Measurements from ENCODE around the gene URGCP.

URGCP gene, protein sequence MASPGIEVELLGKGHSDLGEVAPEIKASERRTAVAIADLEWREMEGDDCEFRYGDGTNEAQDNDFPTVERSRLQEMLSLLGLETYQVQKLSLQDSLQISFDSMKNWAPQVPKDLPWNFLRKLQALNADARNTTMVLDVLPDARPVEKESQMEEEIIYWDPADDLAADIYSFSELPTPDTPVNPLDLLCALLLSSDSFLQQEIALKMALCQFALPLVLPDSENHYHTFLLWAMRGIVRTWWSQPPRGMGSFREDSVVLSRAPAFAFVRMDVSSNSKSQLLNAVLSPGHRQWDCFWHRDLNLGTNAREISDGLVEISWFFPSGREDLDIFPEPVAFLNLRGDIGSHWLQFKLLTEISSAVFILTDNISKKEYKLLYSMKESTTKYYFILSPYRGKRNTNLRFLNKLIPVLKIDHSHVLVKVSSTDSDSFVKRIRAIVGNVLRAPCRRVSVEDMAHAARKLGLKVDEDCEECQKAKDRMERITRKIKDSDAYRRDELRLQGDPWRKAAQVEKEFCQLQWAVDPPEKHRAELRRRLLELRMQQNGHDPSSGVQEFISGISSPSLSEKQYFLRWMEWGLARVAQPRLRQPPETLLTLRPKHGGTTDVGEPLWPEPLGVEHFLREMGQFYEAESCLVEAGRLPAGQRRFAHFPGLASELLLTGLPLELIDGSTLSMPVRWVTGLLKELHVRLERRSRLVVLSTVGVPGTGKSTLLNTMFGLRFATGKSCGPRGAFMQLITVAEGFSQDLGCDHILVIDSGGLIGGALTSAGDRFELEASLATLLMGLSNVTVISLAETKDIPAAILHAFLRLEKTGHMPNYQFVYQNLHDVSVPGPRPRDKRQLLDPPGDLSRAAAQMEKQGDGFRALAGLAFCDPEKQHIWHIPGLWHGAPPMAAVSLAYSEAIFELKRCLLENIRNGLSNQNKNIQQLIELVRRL
- 38.6 to 57.8 (median 52.6) reads per million in 3 experiments for total RNA-seq

DNA sequence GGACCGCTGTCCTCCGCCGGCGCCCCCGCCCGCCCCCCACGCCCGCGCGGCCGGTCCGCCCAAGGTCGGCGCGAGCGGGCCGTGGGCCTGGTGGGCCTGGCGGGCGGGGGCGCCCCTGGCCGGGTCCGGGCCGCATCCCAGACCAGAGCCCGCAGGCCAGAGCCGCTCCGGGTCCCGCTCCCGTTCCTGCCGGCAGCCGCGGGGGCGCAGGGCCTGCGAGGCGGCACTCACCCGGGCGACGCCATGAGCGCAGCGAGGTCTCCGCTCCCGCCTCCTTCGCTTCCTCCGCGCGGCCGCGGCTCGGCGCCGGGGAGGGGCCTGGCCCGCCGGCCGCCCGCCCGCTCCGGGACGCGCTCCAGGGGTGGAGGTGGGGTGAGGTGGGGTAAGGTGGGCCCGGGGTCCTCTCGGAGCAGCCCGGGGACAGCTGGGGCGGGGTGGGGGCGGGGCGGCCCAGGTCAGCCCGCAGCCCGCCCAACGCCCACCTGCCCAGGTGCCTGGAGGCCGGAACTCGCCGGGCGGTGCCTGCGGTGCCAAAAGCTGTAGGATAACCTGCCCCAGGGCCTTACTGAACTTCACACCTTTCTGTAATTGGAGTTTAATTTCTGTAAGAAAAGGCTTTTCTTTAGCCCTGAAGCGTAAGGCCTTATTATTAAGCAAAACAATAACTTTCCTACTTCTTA is at the start of gene URGCP:
URGCP (minus strand) TSS at position 266 of the 680 bp plus-strand sequence; CDS start at position 245, 21 bp downstream.
- DNase-seq = peak; percentile 44

DNA sequence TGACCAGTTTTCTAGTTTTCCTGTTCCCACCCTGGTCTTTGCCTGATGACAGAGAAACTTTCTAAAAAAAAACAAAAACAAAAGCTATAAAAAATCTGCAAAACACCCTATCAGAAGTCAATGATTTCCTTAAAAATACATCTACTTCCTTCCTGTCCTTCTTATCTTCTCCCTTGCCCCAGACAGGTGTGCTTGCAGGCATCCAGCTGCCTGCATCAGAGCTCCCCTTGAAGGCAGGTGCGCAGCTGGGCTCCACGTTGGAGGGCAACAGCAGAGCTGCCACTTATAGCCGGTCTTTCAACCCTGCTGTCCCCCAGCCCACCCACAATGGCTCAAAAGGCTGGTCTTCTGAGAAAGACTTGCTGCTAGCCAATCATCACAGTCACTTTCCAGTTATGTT is 49.6 kb upstream of the URGCP start:
- no peak for DNase-seq

DNA sequence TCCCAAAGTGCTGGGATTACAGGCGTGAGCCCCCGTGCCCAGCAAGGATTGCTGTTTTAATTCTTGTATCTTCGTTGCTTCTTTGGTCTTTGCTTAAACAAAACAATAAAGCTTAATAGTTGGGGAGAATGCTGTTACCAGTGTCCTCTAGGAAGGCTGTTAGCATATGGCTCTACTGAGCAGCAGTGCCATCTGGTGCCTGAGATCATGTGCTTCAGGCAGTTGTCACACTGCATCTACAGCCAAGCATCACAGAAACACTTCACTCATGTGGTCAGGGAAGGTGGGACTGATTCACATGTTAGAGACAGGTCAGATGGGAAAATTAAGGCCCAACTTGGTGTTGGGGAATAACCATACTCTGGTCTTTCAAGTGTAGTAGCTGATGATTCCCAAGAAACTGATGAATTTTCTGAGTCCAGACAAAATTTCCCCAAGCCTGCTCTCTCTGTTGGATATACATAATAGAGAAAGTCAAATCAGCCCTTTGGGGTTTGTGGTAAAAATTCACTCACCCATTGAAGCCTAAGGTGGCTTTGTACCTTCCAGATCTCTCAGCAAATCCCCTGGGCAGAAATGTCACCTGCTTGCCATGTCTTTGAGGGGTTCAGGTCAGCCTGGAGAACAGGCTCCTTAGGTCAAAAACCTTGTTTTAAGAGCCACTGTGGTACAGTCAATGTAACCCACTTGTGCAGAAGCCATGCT is 48.3 kb upstream of the URGCP start:
- no peak for DNase-seq

DNA sequence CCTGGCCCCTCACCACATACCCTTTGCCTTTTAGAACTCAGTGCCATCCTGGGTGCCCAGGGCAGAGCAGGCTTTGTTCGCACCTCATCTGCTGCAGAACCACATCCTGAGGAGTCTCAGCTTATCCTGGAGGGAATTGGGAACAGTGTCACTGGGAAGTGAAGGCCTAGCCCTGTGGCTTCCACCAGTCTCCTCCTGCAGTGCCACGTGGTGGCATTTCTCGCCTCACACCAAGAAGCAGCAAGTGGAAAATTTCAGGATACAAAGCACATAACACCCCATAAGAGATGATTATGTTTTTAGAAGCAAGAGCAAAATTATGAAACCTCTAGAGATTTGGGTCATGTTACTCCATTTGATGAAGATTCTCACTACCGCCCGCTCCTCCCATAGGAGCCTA is 46.7 kb upstream of the URGCP start:
- DNase-seq = no peak

DNA sequence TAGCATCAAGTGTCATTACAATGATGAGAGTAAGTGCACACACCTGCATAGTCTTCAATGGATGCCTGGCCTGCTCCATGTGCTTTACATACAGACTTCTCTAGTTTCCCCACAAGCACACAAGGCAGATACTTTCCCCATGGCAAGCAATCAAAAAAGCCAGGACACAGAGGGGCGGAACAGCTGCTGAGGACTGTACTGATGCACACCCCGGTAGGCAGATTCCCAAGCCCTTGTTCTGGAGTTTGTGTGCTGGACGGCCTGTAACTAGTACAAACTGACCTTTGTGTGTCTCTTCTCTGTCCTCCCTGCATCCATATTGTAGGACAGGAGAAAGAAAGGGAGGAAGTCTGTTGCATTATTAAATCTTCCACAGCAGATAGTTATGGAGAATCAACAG is 45.6 kb upstream of the URGCP start:
- DNase-seq = no peak

DNA sequence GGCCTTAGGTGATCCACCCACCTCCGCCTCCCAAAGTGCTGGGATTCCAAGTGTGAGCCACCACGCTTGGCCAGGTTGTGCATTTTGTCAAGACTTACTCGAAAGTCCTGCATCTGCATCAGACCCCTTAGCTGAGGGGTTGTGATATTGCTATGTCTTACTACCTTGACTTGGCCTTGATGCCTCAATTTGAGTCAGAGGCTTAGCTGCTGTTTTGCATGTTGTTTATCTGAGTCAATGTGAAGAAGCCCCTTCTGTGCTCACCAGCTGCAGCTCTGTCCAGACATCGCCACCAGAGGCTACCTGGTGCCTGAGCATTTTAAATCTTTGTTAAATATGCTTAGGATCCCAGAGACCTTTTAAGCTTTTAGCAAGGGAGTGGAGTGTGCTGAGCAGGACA is 37.9 kb upstream of the URGCP start:
- no peak for DNase-seq

DNA sequence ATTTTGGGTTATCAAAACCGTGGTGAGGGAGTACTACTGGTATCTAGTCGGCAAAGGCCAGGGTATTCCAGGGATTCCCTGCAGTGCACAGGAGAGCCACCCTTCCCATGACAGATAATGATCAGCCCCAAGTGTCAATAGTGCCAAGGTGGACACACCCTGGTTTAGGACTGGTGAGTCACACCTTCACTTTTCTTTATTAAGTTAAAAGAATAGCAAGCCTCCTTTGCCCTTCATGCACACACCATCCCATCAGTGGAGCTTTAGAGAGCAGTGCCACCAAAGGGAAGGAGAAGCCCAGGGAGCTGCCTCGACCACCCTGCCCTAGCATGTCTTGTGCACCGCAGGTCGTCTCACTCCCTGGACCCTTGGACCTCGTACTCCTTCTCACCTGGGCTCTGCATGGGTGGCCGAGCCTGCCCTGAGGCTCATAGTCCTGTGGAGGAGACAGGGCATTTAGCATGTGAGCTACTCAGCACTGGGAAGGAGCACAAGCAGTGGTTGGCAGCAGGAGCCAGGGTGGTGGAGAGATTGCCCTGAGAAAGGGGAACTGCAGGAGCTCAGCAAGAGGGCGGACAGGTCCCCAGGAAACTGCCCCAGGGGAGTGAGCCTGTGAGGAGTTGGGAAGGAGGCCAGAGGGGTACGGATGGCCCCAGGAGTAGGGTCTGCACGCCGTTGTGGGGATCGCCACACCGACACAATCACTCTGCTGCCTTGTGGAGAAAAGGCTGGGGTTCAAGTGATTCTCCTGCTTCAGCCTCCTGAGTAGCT is 37.2 kb upstream of the URGCP start:
- DNase-seq = no peak

DNA sequence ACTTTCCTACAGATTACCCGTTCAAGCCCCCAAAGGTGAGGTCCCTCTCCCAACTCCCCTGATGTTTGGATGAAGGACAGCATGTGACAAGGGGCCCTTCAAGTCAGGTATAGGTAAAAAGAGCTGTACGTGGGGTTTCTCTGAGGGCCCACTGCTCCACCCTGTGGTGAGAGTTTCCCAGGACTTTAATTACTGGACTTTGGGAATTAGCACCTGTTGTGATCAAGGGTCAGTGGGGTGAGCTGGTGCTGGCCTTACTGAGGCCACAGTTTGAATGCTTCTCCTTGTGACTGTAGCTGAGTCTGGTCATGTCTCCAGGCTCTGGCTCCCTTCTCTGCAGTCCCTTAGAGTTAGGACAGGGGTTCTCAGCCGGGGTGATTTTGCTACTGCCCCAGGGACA is 36.6 kb upstream of the URGCP start:
- DNase-seq = no peak

DNA sequence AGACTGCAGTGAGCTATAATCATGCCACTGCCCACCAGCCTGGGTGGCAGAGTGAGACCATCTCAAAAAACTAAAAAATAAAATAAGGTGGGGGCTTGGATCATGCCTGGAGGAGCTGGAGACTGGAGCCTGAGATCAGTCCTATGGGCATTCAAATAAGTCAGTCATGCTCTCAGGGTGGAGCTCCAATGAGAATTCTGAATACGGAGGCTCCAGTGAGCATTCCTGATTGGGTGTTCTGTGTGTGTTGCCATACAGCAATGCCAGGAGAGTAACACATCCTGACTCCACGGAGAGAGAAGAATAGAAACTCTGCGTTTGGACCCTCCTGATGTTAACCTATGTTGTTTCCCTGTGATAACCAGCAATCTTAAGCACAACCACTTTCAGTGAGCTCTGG is 35.9 kb upstream of the URGCP start:
- no peak for DNase-seq

DNA sequence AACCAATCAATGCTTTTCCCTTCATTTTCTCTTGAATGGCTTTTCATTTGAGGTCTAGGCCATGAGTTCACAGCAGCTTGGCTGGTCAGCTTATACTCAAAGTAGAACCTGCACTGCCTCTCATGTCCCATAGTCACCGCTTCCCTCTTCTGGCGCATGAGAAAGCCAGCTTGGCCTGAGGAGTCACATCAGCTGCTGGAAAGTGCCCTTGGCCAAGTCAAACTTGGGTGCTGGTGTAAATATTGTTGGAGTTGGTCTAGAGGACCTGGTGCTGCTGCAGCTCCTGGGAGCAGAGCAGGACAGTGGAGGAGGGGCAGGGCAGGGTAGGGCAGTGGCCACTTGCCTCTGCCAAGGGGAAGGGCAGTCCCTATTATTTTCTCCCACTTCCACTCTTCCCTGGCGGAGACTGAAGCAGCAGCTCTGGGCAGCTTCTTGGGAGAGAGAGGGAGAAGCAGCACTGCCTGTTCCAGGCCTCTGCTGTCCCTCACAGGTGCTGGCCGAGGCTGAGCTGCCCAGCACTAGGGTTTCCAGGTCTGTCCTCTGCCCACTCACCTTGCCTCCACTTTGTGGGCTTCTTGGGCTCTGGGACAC is 32.6 kb upstream of the URGCP start:
- no peak for DNase-seq

DNA sequence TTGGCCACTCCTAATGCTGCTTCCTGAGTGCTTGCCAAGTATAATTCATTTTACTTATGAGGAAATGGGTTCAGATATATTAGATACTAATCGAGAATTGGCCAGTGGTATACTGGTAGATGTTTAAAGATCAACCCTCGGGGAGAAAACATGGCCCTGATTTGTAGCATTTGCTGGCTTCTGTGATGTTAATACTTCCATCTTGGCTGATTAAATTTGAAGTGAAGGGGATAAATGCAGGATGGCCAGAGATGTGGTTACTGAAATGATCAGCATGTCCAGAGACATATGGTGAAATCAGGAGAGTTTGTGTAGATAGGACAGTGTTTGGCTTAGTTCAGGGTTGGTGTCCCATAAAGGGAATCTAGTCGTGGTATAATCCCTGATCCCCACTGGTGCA is 31.0 kb upstream of the URGCP start:
- no peak for DNase-seq

DNA sequence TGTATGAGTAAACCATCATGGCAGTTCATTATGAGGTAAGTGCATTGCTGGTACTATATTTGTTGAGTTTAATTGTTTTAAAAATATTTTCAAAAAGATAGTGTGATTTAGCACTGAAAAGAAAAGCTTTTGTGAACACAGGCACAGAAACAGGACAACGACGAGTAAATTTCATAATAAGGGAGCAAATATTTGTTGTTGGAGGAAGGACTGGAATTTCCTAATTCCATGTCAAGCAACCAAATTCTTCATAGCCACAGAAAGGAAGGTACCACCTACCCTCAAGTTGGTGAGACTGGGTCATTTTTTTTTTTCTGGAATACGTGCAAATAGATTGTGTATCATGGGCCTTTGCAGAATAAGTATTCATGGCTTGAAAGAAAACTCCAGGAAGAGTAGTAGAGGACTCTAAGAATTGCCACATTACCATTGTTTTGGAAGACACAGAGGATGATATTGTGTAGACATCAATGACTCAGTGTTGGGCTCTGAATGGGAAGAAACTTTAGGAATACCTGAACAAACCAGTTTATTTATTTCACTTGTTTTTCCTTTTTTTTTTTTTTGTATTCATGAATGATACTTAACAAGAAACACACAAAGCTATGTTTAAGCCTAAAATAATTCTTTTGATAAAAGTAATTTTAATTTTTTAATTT is 27.6 kb upstream of the URGCP start:
- DNase-seq = no peak

DNA sequence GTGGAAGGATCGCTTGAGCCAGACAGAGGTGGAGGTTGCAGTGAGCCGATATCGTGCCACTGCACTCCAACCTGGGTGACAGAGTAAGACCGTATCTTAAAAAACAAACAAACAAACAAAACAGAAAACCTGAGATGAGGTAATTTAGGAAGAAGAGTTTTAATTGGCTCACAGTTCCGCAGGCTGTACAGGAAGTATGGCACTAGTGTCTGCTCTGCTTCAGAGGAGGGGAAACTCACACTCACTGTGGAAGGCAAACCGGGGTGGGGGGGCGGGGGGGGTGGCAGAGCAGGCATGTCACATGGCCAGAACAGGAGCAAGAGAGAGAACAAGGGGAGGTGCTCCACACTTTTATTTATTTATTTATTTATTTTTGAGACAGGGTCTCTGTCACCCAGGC is 24.9 kb upstream of the URGCP start:
- no peak for DNase-seq

DNA sequence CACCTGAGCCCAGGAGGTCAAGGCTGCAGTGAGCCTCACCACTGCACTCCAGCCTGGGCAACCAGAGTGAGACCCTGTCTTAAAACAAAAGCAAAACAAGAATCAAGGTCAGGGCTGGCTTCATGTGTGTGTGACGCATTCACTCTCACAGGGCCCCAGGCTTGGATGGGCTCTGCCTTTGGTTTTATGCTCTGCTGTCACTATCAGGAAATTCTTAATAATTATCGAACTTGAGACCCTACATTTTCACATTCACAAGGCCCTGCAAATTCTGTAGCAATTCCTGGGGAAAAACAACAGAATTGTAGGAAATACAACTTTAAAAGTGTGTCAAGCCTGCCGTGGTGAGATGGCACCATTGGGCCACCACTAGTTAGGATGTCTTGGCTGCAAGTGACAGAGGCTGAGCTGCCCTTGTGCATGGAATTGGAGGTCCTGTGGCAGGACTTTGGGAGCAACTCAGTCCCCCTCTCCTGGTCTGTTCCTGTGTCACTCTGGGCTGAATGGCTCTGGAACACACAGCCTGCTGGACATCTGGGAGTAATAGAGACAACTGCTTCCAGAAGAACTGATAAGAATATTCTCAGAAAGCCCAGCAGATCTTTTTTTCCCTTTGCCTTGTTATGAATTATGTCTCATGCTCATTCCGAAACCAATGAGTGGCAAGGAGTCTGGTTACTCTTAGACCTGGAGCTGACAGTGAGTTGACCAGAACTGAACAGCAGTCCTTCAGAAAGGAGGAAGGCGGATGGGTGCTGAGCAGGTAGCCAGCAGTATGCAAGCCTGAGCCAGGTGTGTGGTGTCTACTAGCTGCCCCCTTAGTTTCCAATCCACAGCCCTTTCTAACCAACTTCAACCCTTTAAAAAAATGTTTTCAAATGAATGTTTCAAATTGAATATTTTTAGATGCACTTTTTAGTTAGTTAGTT is 23.4 kb upstream of the URGCP start:
- no peak for DNase-seq

DNA sequence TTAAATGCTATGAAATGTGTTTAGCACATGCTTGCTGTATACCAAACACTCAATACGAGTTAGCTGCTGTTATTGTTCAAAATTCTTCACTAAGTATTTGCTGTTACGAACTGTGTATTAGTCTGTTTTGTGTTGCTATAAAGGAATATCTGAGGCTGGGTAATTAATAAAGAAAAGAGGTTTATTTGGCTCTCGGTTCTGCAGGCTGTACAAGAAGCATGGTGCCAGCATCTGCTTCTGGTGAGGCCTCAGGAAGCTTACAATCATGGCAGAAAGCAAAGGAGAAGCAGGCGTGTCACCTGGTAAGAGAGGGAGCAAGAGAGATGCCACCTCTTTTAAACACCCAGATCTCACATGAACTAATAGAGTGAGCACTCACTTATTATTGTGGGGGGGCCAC is 21.4 kb upstream of the URGCP start:
- no peak for DNase-seq

DNA sequence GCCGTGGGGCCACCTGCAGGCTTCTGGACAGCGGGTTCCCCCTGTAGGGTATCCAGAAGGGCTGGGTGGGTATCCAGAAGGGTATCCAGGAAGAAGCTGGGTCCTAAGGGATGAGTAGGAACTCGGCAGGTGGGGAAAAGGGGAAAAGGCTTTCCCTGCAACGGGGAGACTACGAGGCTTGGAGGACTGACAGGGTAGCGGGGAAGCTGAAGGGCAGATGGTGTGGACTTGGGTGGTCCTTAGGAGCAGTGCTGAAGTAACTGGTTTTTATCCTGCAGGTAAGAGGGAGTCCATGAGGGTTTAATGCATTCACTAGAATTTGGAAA is 20.4 kb upstream of the URGCP start:
- no peak for DNase-seq

DNA sequence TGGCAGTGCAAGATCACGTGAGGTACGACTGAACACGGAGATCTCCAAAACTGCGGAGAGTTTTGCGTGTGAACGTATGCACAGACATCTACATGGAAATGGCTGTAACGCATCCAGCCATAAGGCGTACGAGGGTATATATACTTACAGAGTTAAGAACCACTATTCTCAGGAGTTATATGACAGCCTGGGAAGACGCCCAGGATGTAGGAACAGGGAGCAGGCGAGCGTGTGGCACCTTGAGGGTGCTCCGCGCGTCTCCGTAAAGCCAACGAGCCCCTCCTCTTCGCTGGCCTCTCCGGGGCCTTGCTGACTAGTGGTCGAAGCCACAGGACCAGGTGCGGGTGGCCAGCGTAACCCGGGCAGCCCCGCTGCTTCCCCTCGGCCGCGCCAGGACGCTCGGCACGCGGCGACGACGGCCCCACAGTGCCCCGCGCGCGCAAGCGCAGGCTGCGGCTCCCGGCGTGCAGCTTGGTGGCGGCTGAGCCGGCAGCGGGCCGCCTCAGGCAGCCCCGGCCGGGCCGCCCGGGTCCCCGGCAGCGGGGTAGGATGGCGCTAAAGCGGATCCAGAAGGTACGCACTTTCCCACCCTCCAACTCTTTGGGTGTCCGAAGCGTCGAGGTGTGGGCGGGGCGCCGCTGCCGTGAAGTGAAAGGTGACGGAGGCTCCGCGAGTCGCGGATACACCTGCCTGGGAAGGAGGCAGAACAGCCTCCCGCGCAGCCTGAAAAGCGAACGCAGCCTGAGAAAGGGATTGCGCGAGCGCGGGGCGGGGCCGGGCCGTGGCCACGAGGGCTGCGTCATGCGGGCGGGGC is 19.8 kb upstream of the URGCP start, which contains the start of gene UBE2D4:
UBE2D4 (plus strand) TSS at position 453 of the 814 bp plus-strand sequence; CDS start at position 550, 97 bp downstream.
- DNase-seq = peak; percentile 88

DNA sequence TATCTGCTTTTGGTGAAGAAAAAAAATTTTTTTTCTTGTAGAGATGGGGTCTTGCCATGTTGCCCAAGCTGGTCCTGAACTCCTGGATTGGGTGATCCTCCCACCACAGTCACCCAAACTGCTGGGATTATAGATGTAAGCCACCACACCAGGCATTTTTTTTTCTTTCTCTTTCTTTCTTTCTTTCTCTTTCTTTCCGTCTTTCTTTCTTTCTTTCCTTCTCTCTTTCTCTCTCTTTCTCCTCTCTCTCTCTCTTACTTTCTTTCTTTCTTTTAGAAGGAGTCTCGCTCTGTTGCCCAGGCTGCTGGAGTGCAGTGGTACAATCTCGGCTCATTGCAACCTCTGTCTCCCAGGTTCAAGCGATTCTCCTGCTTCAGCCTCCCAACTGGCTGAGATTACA is 16.3 kb upstream of the URGCP start:
- DNase-seq = no peak

DNA sequence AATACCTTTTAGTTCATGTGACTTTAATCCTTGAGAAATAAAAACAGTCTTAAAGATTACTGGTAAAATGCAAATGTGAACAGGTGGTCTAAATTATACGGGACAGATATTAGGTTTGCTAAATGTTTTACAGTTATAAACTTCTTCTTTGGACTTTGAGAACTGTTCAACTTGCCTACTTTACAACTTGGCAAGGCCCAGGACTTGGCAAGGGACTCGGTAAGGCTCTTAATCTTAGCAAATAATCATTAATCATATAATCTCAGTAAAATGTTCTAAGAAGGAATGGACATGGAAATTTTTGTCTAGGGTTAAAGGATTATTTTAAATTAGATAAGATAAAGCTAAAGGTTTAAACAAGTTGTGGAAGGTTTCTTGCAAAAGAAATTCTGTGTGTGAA is 15.0 kb upstream of the URGCP start:
- no peak for DNase-seq

Data from central memory CD4-positive, alpha-beta T cell (primary cell).